Adrenal gland (tissue), 5 donors: ENCODE data around the gene MAP3K19.

ENCODE experiments used
- CTCF ChIP-seq, 6 experiments: fragments of 450-650 bp in 4 of 6; fragments of 200-600 bp in 2 of 6; sonication (generic) in 1 of 6; IDR thresholded peaks; 1 replicate in 5 of 6; 2 replicates in 1 of 6; pipeline versions ENCODE4 v1.5.1 to v1.8.0; 2016 to 2021; ENCODE audit warnings: antibody characterized with exemption in 6 of 6, mild to moderate bottlenecking in 2 of 6, moderate library complexity in 1 of 6
- POLR2A ChIP-seq, 2 donors: fragments of 450-650 bp; IDR thresholded peaks; one replicate each; pipeline ENCODE4 v1.6.1; 2017; ENCODE audit warnings: antibody characterized with exemption in 2 of 2, mild to moderate bottlenecking in 2 of 2, moderate library complexity in 1 of 2
- donor health status: DM: no; HTN: no; CAD: no.

GRCh38 chr2:135093193-135093592 is 45.9 kb upstream of the MAP3K19 start:
- TF ChIP-seq CTCF (IDR thresholded peaks at IDR 0.05): no peak
- TF ChIP-seq POLR2A (IDR thresholded peaks at IDR 0.05): no peak
